K562 (cell line): Measurements from ENCODE around the gene PARD3. TPM values are rescaled to one million over a fixed set of nuclear protein-coding genes. Genes with fewer than 3 reads are reported as not detected.

Experiments
- CBX8 ChIP-seq: fragments of 200-600 bp; sonication (generic); IDR thresholded peaks from 2 replicates; pipeline ENCODE4 v1.6.1; 2012; ENCODE audit warnings: borderline replicate concordance, mixed run types, low read depth, mild to moderate bottlenecking, moderate library complexity, mixed read lengths, low read length, control low read depth, inconsistent platforms; ENCODE audit not compliant: poor library complexity, severe bottlenecking; ENCODE audit errors: extremely low read depth
- ILK ChIP-seq: fragments of 450-650 bp; IDR thresholded peaks from 2 replicates; pipeline ENCODE4 v1.6.1; 2016; ENCODE audit warnings: missing genetic modification characterization, low read depth, mild to moderate bottlenecking, missing compliant biosample characterization, moderate library complexity, borderline replicate concordance
- NFIX ChIP-seq: fragments of 250-450 bp; sonication (Bioruptor Pico); IDR thresholded peaks from 2 replicates; pipeline ENCODE4 v1.4.0; 2020; ENCODE audit warnings: low read depth, mild to moderate bottlenecking, moderate library complexity
- POLR2AphosphoS5 ChIP-seq: IDR thresholded peaks from 2 replicates; pipeline ENCODE4 v1.6.1; 2011; ENCODE audit warnings: mild to moderate bottlenecking, low read depth, low read length, moderate library complexity; ENCODE audit not compliant: control insufficient read depth, insufficient read depth
- SOX6 ChIP-seq: fragments of 450-650 bp; IDR thresholded peaks from 2 replicates; pipeline ENCODE4 v1.6.1; 2014; ENCODE audit warnings: mild to moderate bottlenecking
- TCF3 ChIP-seq: sonication (generic); formaldehyde crosslinking; IDR thresholded peaks from 2 replicates; pipeline ENCODE4 v1.4.0; 2020; ENCODE audit warnings: mild to moderate bottlenecking, missing genetic modification reagents
- TSC22D4 ChIP-seq: fragments of 450-650 bp; IDR thresholded peaks from 2 replicates; pipeline ENCODE4 v1.6.1; 2016; ENCODE audit warnings: missing genetic modification characterization, missing biosample characterization, control low read depth
- ZNF12 ChIP-seq: sonication (generic); formaldehyde crosslinking; IDR thresholded peaks from 2 replicates; pipeline ENCODE4 v1.4.0; 2020; ENCODE audit warnings: mild to moderate bottlenecking, missing genetic modification reagents
- ZNF174 ChIP-seq: fragments of 250-450 bp; sonication (Bioruptor Pico); IDR thresholded peaks from 2 replicates; pipeline ENCODE4 v1.4.0; 2020; ENCODE audit warnings: mild to moderate bottlenecking
- ZNF561 ChIP-seq: fragments of 450-650 bp; formaldehyde crosslinking; conservative IDR thresholded peaks from 2 replicates; pipeline ENCODE4 v1.4.0; 2020; ENCODE audit warnings: mild to moderate bottlenecking, moderate library complexity
- polyA plus RNA-seq, 8 experiments: library from polyadenylated mRNA; depleted of rRNA in 4 of 8; stranded (reverse) in 5 of 8; unstranded in 3 of 8; fragments of >200 nt; fragmentation: Nextera tagmentation in 2 of 8; fragmentation: Illumina TruSeq in 1 of 8; extraction: Ambion mirVana in 2 of 8; extraction: Trizol in 1 of 8; gene quantifications; 2 replicates each; pipeline versions ENCODE4 v1.2.1 to v1.2.3, GENCODE V29; 2011 to 2014; ENCODE audit warnings: inconsistent platforms in 1 of 8, missing spikeins in 1 of 8
- total RNA-seq, 7 experiments: library from RNA; depleted of rRNA in 6 of 7; stranded (reverse); fragments of >200 nt in 6 of 7; fragmentation: Illumina TruSeq in 2 of 7; extraction: Trizol in 2 of 7; gene quantifications; 2 replicates each; pipeline versions ENCODE4 v1.2.1 to v1.2.3, GENCODE V29; 2011 to 2021; ENCODE audit warnings: low replicate concordance in 1 of 7
- TF ChIP-seq, protein P1 (sequence below), 2 experiments: fragments of 200-800 bp in 1 of 2; sonication (Bioruptor generic) in 1 of 2; sonication (generic) in 1 of 2; formaldehyde crosslinking in 1 of 2; IDR thresholded peaks in 1 of 2; conservative IDR thresholded peaks in 1 of 2; 2 replicates each; pipeline versions ENCODE4 v1.5.0 to v1.6.1; 2016 to 2020; ENCODE audit warnings: missing compliant biosample characterization in 1 of 2, missing genetic modification characterization in 1 of 2, missing genetic modification reagents in 1 of 2

Gene PARD3
- total and polyA plus RNA-seq, 9 of the 15 experiments (the other 6 are each of a cell fraction or from before 2014, with no cell fraction given): 2.7 to 11.7 (median 7.7) TPM

DNA sequence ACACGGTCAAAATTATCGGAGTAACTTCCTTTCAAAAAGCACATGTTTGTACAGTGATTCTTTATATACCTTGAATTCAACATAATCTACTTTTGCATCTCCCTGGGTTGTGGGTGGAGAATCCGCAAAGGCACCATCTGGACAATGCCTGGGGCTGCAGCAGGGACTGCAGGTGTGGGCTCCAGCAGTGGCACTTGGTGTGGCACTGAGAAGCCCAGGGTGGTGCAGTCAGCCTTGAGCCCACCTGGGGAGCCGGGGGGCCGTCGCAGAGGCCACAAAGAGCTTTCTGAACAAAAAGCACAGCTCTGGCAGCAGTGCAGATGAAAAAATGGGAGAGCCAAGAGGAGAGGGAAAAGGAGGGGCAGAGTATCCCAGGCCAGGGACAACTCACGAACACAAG is 22.2 kb downstream of the PARD3 start (continued):
- TF ChIP-seq TCF3 (CRISPR knock-in tag) (no peak), SOX6 (no peak), ZNF561 (no peak), CBX8 (no peak), ILK (no peak), NFIX (CRISPR knock-in tag) (no peak), ZNF12 (CRISPR knock-in tag) (no peak), ZNF174 (CRISPR knock-in tag) (no peak), TSC22D4 (tag) (no peak), POLR2AphosphoS5 (no peak)
- TF ChIP-seq, protein P1, sequence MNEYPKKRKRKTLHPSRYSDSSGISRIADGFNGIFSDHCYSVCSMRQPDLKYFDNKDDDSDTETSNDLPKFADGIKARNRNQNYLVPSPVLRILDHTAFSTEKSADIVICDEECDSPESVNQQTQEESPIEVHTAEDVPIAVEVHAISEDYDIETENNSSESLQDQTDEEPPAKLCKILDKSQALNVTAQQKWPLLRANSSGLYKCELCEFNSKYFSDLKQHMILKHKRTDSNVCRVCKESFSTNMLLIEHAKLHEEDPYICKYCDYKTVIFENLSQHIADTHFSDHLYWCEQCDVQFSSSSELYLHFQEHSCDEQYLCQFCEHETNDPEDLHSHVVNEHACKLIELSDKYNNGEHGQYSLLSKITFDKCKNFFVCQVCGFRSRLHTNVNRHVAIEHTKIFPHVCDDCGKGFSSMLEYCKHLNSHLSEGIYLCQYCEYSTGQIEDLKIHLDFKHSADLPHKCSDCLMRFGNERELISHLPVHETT (CRISPR knock-in tag; conservative IDR thresholded peaks at IDR 0.05 in 1 of 2, IDR thresholded peaks at IDR 0.05 in 1 of 2): no peak
